ENCODE data around the gene LRRC46. TPM values are rescaled to one million over a fixed set of nuclear protein-coding genes. Genes with fewer than 3 reads are reported as not detected.
A peak's percentile ranks its signal among the peaks of the same experiment; 100 is the strongest.

The LRRC46 gene
- total and polyA plus RNA-seq, 2 of the 13 experiments (the other 11 are each of a cell fraction or from before 2014, with no cell fraction given): 0.09 TPM

GRCh38 chr17:47841488-47842291 is 10.2 kb downstream of the LRRC46 start (continued):
- TF ChIP-seq JUND (CRISPR knock-in tag; IDR thresholded peaks at IDR 0.05) (no peak), NCOR1 (IDR thresholded peaks at IDR 0.05; ENCODE audit: borderline replicate concordance, low read length) (no peak), SNRNP70 (IDR thresholded peaks at IDR 0.05; ENCODE audit: low read depth, low read length) (no peak), TFAP4 (IDR thresholded peaks at IDR 0.05; ENCODE audit: borderline replicate concordance, low read depth) (0 out of 2 replicates have a peak, but pooled peaks have one; percentile 2), ZNF710 (CRISPR knock-in tag; IDR thresholded peaks at IDR 0.05; ENCODE audit: borderline replicate concordance) (no peak), E2F5 (CRISPR knock-in tag; conservative IDR thresholded peaks at IDR 0.05) (no peak), MXI1 (IDR thresholded peaks at IDR 0.05; ENCODE audit: borderline replicate concordance, low read depth, low read length) (no peak), TBX3 (IDR thresholded peaks at IDR 0.05; ENCODE audit: borderline replicate concordance) (no peak), MAFG (CRISPR knock-in tag; IDR thresholded peaks at IDR 0.05) (no peak), NCOA1 (CRISPR knock-in tag; IDR thresholded peaks at IDR 0.05) (0 out of 2 replicates have a peak, but pooled peaks have one; percentile 4), TCF12 (IDR thresholded peaks at IDR 0.05) (no peak), TCF12 (CRISPR knock-in tag; IDR thresholded peaks at IDR 0.05) (no peak), DR1 (CRISPR knock-in tag; IDR thresholded peaks at IDR 0.05) (0 out of 2 replicates have a peak, but pooled peaks have one; percentile 2), THAP11 (CRISPR knock-in tag; IDR thresholded peaks at IDR 0.05) (no peak), ZNF605 (CRISPR knock-in tag; IDR thresholded peaks at IDR 0.05) (0 out of 2 replicates have a peak, but pooled peaks have one; percentile 9), RFX1 (IDR thresholded peaks at IDR 0.05) (no peak), ETS1 (CRISPR knock-in tag; IDR thresholded peaks at IDR 0.05) (no peak), GPBP1L1 (CRISPR knock-in tag; IDR thresholded peaks at IDR 0.05) (no peak), ZNF264 (CRISPR knock-in tag; IDR thresholded peaks at IDR 0.05) (0 out of 2 replicates have a peak, but pooled peaks have one; percentile 2), FOXC1 (CRISPR knock-in tag; IDR thresholded peaks at IDR 0.05; ENCODE audit: borderline replicate concordance) (no peak), ZNF790 (CRISPR knock-in tag; IDR thresholded peaks at IDR 0.05; ENCODE audit: borderline replicate concordance) (no peak), REXO4 (CRISPR knock-in tag; IDR thresholded peaks at IDR 0.05; ENCODE audit: borderline replicate concordance) (no peak), DDIT3 (CRISPR knock-in tag; IDR thresholded peaks at IDR 0.05) (no peak; the same call in 1 of the 2 replicates)

Data from HepG2 (cell line).